ENCODE results near the gene CROT.

DNA sequence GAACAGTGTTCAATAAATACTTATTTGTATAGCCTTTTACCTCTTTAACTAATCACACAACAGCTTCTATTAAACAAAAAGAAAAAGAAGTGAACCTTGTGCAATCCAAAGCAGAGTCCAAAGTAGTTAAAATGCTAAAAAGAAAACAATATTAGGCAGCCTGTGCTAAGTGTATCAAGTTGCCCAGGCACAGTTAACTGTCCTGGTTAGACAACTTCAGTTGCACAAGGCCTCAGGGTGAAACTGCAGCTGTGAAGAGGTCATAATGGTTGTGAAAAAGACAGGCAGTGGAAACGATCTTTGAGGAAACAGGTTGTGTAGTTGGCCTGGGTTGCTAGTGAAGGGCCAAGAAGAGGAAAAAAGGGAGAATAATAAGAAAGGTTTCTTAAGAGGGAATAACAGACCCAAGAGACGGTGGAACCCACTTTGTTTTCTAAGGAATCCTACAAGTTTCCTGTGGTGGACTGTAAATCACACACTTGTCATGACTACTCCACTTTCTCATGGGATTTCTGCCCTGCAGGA lies 6.0 kb upstream of the CROT start:
- no peak for TF ChIP-seq POLR2AphosphoS5 (IDR thresholded peaks at IDR 0.05; ENCODE audit: borderline replicate concordance, low read depth, low read length)
- no peak for TF ChIP-seq EZH2 (IDR thresholded peaks at IDR 0.05)
